H54 (cell line): ENCODE results near the gene CX3CL1.

Source experiments
- DNase-seq: peaks from one replicate; pipeline ENCODE4 v3.0.0; 2011; ENCODE audit warnings: low spot score, mixed read lengths; ENCODE audit not compliant: insufficient read length
- FAIRE-seq: peaks from 3 replicates; lab custom pipeline; 2011; peaks lifted over from hg19 to GRCh38; lab: Jason Lieb, UNC
- POLR2A ChIP-seq: IDR thresholded peaks from 2 replicates; pipeline ENCODE4 v1.6.1; 2011; ENCODE audit warnings: low read depth, mild to moderate bottlenecking, low read length

Gene CX3CL1

DNA sequence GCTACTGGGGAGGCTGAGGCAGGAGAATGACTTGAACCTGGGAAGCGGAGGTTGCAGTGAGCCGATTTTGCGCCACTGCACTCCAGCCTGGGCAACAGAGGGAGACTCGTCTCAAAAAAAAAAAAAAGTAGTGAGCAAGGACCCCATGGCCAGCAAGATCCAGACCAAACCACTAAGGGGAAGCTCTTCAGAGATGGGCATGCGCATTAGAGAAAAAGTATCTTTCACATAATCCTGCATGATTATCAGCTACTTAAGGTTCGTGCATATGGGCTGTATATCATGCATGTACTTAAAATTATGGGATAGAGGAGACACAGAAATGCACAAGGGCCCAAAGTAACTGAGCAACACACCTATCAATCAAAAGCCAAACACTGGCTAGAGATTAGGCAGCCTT lies 24.4 kb upstream of the CX3CL1 start:
- TF ChIP-seq POLR2A = no peak
- FAIRE-seq (no peak), DNase-seq (no peak)

DNA sequence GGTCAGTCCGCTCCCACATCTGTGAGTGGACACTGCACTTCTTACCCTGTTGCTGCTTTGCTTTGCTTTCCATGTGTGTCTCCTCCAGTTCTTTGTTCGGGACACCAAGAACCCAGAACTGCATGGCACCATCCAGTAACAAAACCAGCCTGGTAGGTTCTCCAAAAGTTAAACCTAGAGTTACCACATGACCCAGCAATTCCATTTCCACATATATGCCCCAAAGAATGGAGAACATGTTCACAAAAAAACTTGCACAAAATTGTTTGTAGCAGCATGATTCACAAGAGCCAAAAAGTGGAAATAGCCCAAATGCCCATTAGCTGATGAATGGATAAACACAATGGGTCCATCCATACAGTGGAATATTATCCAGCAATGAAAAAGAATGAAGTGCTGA lies 24.0 kb upstream of the CX3CL1 start:
- no peak for DNase-seq
- TF ChIP-seq POLR2A = no peak
- FAIRE-seq = no peak

DNA sequence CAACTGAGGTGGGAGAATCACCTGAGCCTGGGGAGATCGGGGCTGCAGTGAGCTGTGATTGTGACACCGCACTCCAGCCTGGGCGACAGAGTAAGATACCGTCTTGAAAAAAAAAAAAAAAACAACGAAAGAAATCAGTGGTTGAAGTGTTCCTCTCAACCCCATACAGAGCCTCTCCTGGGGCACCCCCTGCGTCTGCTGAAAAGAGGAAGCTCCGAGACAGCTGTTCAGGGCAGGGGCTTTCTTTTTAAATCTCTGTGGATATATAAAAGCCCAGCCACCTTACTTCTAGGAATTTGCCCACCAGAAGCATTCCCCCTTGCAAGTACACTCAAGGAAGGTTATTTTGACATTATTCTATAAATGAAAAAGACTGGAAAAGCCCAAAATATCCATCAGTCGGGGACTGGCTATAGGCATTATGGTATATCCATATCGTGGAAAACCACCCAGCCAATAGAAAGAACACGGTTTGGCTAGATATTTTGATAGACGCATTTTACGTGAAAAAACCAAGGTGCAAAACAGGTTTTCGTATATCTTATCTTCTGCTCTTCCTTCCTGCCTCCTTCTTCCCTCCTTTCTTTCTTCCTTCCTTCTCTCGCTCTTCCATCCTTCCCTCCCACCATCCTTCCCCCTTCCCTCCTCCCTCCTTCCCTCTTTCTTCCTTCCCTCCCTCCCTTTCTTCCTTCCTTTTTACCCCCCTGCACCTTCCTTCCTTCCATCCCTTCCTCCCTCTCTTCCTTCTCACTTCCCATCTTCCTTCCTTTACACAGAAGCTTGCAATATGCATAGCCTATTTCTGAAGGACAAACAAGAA lies 22.9 kb upstream of the CX3CL1 start:
- TF ChIP-seq POLR2A = no peak
- FAIRE-seq (no peak), DNase-seq (no peak)

DNA sequence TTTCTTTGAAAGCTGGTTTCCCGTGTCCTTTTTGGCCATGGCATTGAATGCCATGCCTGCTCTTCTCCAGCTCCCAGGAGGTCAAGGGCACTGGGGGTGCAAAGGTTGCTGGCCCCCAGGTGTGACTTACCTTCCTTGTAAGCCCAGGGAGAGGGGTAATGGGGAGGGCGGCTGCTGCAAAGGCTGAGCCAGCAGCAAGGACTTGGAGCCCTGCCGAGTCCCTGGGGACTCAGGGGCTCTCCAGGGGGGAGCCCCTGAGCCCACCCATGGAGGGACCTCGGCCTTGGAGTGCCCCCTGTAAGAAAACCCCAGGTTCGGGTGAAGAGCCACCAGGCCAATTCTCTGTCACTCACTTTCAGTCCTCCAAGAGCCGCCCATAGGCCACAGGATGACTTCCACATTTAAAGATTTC lies 19.6 kb upstream of the CX3CL1 start:
- no peak for TF ChIP-seq POLR2A

GRCh38 chr16:57354311-57354710 lies 18.0 kb upstream of the CX3CL1 start:
- no peak for TF ChIP-seq POLR2A
- FAIRE-seq = no peak
- no peak for DNase-seq

More for the DNA sequence above, 19.6 kb upstream of the CX3CL1 start:
- DNase-seq (no peak), FAIRE-seq (no peak)

GRCh38 chr16:57355898-57356414 lies 16.3 kb upstream of the CX3CL1 start:
- TF ChIP-seq POLR2A = no peak
- DNase-seq (no peak), FAIRE-seq (no peak)

DNA sequence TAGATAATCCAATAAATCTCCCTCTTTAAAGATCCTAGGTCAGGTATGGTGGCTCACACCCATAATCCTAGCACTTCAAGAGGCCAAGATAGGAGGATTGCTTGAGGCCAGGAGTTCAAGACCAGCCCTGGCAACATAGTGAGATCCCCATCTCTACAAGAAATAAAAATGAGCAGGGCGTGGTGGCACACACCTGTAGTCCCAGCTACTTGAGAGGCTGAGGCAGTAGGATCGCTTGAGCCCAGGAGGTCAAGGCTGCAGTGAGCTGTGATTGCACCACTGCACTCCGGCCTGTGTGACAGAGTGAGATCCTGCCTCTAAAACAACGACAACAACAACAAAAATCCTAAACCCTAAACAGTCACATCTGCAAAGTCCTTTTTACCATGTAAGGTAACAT lies 15.7 kb upstream of the CX3CL1 start:
- FAIRE-seq = no peak
- TF ChIP-seq POLR2A = no peak
- no peak for DNase-seq

- no peak for FAIRE-seq
- no peak for DNase-seq
These were observed 14.8 kb upstream of the CX3CL1 start for GRCh38 chr16:57357330-57358085.

GRCh38 chr16:57358086-57358420 lies 14.2 kb upstream of the CX3CL1 start:
- no peak for FAIRE-seq

More at GRCh38 chr16:57357330-57358085, 14.8 kb upstream of the CX3CL1 start:
- TF ChIP-seq POLR2A = no peak

GRCh38 chr16:57358527-57359095 lies 13.7 kb upstream of the CX3CL1 start, which contains the start of gene CCL22:
Gene CCL22 (plus strand): TSS chr16:57358783. CDS start chr16:57358817, 34 bp downstream.
- DNase-seq (no peak), FAIRE-seq (no peak)
- TF ChIP-seq POLR2A = no peak

More at GRCh38 chr16:57358086-57358420, 14.2 kb upstream of the CX3CL1 start:
- no peak for TF ChIP-seq POLR2A
- DNase-seq = no peak

- no peak for DNase-seq
- TF ChIP-seq POLR2A = no peak
- FAIRE-seq = no peak
These were observed 11.9 kb upstream of the CX3CL1 start for GRCh38 chr16:57360321-57360935.

GRCh38 chr16:57361404-57361803 lies 10.9 kb upstream of the CX3CL1 start:
- no peak for TF ChIP-seq POLR2A
- no peak for FAIRE-seq
- DNase-seq = no peak

DNA sequence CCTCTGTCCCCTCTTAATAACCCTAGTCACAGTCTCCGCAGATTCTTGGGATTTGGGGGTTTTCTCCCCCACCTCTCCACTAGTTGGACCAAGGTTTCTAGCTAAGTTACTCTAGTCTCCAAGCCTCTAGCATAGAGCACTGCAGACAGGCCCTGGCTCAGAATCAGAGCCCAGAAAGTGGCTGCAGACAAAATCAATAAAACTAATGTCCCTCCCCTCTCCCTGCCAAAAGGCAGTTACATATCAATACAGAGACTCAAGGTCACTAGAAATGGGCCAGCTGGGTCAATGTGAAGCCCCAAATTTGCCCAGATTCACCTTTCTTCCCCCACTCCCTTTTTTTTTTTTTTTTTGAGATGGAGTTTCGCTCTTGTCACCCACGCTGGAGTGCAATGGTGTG lies 8.1 kb upstream of the CX3CL1 start:
- no peak for FAIRE-seq
- TF ChIP-seq POLR2A = no peak
- DNase-seq = no peak
